ENCODE data around the gene NDUFB7. TPM values are rescaled to one million over a fixed set of nuclear protein-coding genes. Genes with fewer than 3 reads are reported as not detected.

NDUFB7 gene
- total RNA-seq = 289 and 360 TPM in 2 replicates

GRCh38 chr19:14571695-14572490, at the start of gene NDUFB7:
Gene NDUFB7, minus strand, starts transcription at chr19:14572066. Its CDS starts 66 bp downstream, at chr19:14572000.

GRCh38 chr19:14582894-14583340, 11.1 kb upstream of the NDUFB7 start, which contains the start of gene CLEC17A:
Gene CLEC17A, plus strand, starts transcription at chr19:14583084. Its CDS starts 77 bp downstream, at chr19:14583161.

GRCh38 chr19:14529254-14530004, 42.4 kb downstream of the NDUFB7 start, which contains the start of gene TECR:
Gene TECR, plus strand, starts transcription at chr19:14529594. Its CDS starts 103 bp downstream, at chr19:14529697.

GRCh38 chr19:14517840-14518505, 53.9 kb downstream of the NDUFB7 start, which contains the start of gene DNAJB1:
Gene DNAJB1, minus strand, starts transcription at chr19:14518397. Its CDS starts 48 bp downstream, at chr19:14518349.

Other genes starting within 250 kb of the NDUFB7 start
- 65.6 and 71.4 TPM in 2 replicates for gene ADGRE5, start 190.6 kb downstream of the NDUFB7 start, total RNA-seq
- 51.3 and 92.7 TPM in 2 replicates for gene DDX39A, start 152.7 kb downstream of the NDUFB7 start, total RNA-seq
- 83.2 and 134 TPM in 2 replicates for gene PKN1, start 138.8 kb downstream of the NDUFB7 start, total RNA-seq
- gene PTGER1, start 96.7 kb downstream of the NDUFB7 start, total RNA-seq = 3.9 and 15.1 TPM in 2 replicates
- 73.1 and 112 TPM in 2 replicates for gene GIPC1, start 75.9 kb downstream of the NDUFB7 start, total RNA-seq
- 66.3 and 71.5 TPM in 2 replicates for gene DNAJB1, start 53.7 kb downstream of the NDUFB7 start, total RNA-seq
- gene TECR, start 42.5 kb downstream of the NDUFB7 start, total RNA-seq = 84.4 and 91.8 TPM in 2 replicates
- not detected in 2 replicates for gene CLEC17A, start 11.0 kb upstream of the NDUFB7 start, total RNA-seq
- not detected in 2 replicates for gene ADGRE3, start 102.8 kb upstream of the NDUFB7 start, total RNA-seq
- gene ZNF333, start 118.0 kb upstream of the NDUFB7 start, total RNA-seq = 10.1 and 23.4 TPM in 2 replicates
- gene ADGRE2, start 206.5 kb upstream of the NDUFB7 start, total RNA-seq = 5.2 and 6.1 TPM in 2 replicates

All from epithelial cell of alveolus of lung (primary cell).